ENCODE results near the gene GPALPP1. TPM values are rescaled to one million over a fixed set of nuclear protein-coding genes. Genes with fewer than 3 reads are reported as not detected.
A peak's percentile ranks its signal among the peaks of the same experiment; 100 is the strongest.

The GPALPP1 gene
- total and polyA plus RNA-seq, 8 donors, result 8.1 to 42.6 (median 20.3) TPM

DNA sequence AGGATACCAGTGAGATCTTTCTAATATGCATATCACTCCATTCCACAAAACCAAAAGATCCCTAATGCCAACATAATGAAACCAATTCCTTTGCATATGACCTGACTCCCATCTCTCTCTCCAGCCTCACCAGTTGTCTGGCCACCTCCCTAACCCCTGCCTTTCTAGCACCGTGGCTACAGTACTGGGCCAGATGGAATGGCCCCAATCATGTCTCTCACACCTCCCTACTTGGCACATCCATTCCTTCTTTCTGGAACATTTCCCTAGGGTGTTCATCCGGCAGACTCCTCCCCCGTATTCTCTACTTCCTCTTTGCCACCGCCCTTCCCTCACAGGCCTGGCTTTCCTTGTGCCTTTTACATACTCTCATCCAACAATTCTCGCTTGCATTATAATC, 62.0 kb downstream of the GPALPP1 start:
- TF ChIP-seq POLR2A (IDR thresholded peaks at IDR 0.05), result no peak
- TF ChIP-seq, protein P1, sequence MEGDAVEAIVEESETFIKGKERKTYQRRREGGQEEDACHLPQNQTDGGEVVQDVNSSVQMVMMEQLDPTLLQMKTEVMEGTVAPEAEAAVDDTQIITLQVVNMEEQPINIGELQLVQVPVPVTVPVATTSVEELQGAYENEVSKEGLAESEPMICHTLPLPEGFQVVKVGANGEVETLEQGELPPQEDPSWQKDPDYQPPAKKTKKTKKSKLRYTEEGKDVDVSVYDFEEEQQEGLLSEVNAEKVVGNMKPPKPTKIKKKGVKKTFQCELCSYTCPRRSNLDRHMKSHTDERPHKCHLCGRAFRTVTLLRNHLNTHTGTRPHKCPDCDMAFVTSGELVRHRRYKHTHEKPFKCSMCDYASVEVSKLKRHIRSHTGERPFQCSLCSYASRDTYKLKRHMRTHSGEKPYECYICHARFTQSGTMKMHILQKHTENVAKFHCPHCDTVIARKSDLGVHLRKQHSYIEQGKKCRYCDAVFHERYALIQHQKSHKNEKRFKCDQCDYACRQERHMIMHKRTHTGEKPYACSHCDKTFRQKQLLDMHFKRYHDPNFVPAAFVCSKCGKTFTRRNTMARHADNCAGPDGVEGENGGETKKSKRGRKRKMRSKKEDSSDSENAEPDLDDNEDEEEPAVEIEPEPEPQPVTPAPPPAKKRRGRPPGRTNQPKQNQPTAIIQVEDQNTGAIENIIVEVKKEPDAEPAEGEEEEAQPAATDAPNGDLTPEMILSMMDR (IDR thresholded peaks at IDR 0.05), result no peak
- no peak for TF ChIP-seq EP300 (IDR thresholded peaks at IDR 0.05)
- TF ChIP-seq POLR2AphosphoS5 (IDR thresholded peaks at IDR 0.05), result no peak
- intact Hi-C loops (cut with DNase I; ENCODE audit: low total_unique reads), result no loop called here
- Histone ChIP-seq H3K27ac (no peak overlapping the region), H3K27me3 (no peaks in the 10 kb centered on the region), H3K4me1 (peaks cover 5 to 29% (median 20%) of the 10 kb centered on the region in 4 donors), H3K9me3 (no peaks in the 10 kb centered on the region), H3K4me3 (no peak overlapping the region), H3K36me3 (no peaks in the 10 kb centered on the region)
- DNase-seq, result no peak
- 66 to 78% (median 70%) methylated on average over 5 of the region's 5 CpGs for WGBS, 5 donors

- H3K27ac ChIP-seq, result peak overlapping the region in 2 of 5 donors; percentile 49 to 60
- no peaks in the 10 kb centered on the region for H3K36me3 ChIP-seq
- intact Hi-C loops (cut with DNase I; ENCODE audit: low total_unique reads), result no loop called here
- H3K9me3 ChIP-seq, result no peaks in the 10 kb centered on the region
- H3K27me3 ChIP-seq, result no peaks in the 10 kb centered on the region
- H3K4me1 ChIP-seq, result peaks cover 0 to 20% (median 14%) of the 10 kb centered on the region in 4 donors
- TF ChIP-seq, protein P1 (IDR thresholded peaks at IDR 0.05), result no peak
- TF ChIP-seq POLR2AphosphoS5 (IDR thresholded peaks at IDR 0.05) (no peak), POLR2A (IDR thresholded peaks at IDR 0.05) (no peak), EP300 (IDR thresholded peaks at IDR 0.05) (no peak)
- H3K4me3 ChIP-seq, result no peak overlapping the region
- WGBS, 5 donors, result 44 to 57% (median 53%) methylated on average over 8 of the region's 8 CpGs
- peak in 1 of 2 donors; percentile 30 for DNase-seq
These were observed 66.0 kb downstream of the GPALPP1 start for GRCh38 chr13:45055198-45055901.

DNA sequence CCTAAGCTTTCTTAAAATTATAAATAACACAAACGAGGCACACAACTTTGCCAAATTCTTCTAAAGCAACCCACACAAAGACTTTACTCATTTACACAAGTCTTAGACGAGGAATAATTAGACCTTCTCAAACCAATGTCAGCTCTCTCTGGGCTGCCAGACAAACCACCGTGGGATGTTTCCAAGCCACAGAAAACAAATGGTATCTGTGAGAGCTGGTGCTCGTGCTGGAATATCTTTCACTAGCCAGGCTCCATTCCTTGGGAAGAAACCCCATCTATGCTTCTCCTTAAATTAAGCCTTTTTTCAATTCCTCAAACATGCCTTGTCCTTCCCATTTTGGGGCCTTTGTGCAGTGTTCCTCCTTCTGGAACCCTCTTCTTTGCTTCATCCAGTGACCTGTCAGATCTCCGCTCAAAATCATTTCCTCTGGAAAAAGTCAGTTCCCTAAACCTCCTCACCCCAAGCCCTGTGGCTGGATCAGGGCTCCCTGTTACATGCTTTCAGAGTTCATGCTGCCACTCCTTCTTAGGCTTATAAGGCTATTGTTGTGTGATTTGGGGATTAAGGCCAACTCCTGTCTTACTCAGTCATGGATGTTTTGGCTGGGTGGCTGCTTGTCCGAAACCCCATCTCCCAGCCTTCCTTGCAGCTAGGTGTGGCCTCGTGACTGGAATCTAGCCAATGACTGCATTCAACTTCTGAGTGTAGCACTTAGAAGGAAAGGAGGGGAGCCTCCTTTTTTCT, 66.7 kb downstream of the GPALPP1 start:
- peak in 1 of 2 donors; percentile 69 for DNase-seq
- Histone ChIP-seq H3K36me3 (no peaks in the 10 kb centered on the region), H3K27me3 (no peaks in the 10 kb centered on the region), H3K9me3 (no peaks in the 10 kb centered on the region), H3K4me1 (peaks cover 0 to 20% (median 14%) of the 10 kb centered on the region in 4 donors), H3K27ac (peak overlapping the region in 3 of 5 donors; percentile 19 to 60 (median 49)), H3K4me3 (no peak overlapping the region)
- 48 to 58% (median 55%) methylated on average over 7 of the region's 7 CpGs for WGBS, 5 donors
- intact Hi-C loops (cut with DNase I; ENCODE audit: low total_unique reads), result no loop called here
- TF ChIP-seq, protein P1 (IDR thresholded peaks at IDR 0.05), result no peak
- TF ChIP-seq POLR2A (IDR thresholded peaks at IDR 0.05) (no peak), POLR2AphosphoS5 (IDR thresholded peaks at IDR 0.05) (no peak), EP300 (IDR thresholded peaks at IDR 0.05) (no peak)

DNA sequence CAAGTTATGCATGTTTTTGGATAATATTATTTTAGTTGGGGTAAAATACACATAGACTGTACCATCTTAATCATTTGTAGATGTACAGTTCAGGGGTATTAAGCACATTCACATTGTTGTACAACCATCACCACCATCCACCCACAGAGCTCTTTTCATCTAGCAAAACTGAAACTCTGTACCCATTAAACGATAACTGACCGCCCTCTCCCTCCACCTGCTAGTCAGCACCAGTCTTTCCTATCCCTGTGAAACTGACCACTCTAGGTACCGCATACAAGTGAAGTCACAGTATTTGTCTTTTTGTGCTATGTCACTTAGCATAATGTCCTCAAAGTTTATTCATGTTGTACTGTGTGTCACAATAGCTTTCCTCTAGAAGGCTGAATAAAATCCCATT, 70.7 kb downstream of the GPALPP1 start:
- no peak for DNase-seq
- no peak overlapping the region for H3K4me3 ChIP-seq
- no peak overlapping the region for H3K27ac ChIP-seq
- no peaks in the 10 kb centered on the region for H3K36me3 ChIP-seq
- intact Hi-C loops (cut with DNase I; ENCODE audit: low total_unique reads), result no loop called here
- no peaks in the 10 kb centered on the region for H3K9me3 ChIP-seq
- no peaks in the 10 kb centered on the region for H3K27me3 ChIP-seq
- TF ChIP-seq POLR2AphosphoS5 (IDR thresholded peaks at IDR 0.05) (no peak), POLR2A (IDR thresholded peaks at IDR 0.05) (no peak), EP300 (IDR thresholded peaks at IDR 0.05) (no peak)
- TF ChIP-seq, protein P1 (IDR thresholded peaks at IDR 0.05), result no peak
- peaks cover 0 to 17% (median 12%) of the 10 kb centered on the region in 4 donors for H3K4me1 ChIP-seq
- WGBS, 5 donors, result 82 to 93% (median 87%) methylated on average over 3 of the region's 3 CpGs

Measured in stomach (tissue), 9 donors.